Epithelial cell of esophagus (primary cell): ENCODE results near the gene RUNX3.
"Not testable (repeated sequence)": the region's sequence is repeated elsewhere in the genome, so short reads cannot be mapped to it uniquely, and the experiment has no call there.

ENCODE experiments used
- DNase-seq: peaks from one replicate; pipeline ENCODE4 v3.0.0; 2010; ENCODE audit warnings: low read depth
- H3K4me3 ChIP-seq: 2 replicates; pipeline ENCODE4 v1.5.1; 2011; ENCODE audit warnings: mild to moderate bottlenecking, low read length, control low read depth
- CTCF ChIP-seq: IDR thresholded peaks from 2 replicates; pipeline ENCODE4 v1.5.1; 2011; ENCODE audit warnings: low read depth, mild to moderate bottlenecking, low read length, control low read depth, inconsistent platforms; ENCODE audit not compliant: insufficient read depth; ENCODE audit errors: missing control alignments

RUNX3 gene

GRCh38 chr1:24910751-24911650 lies 19.1 kb downstream of the RUNX3 start:
- DNase-seq: no peak
- TF ChIP-seq CTCF: no peak
- no peak overlapping the region for H3K4me3 ChIP-seq

- H3K4me3 ChIP-seq: no peak overlapping the region
- DNase-seq: no peak
- TF ChIP-seq CTCF: no peak
Observed at GRCh38 chr1:24910210-24910609, 19.9 kb downstream of the RUNX3 start.

GRCh38 chr1:24909388-24909898 lies 20.6 kb downstream of the RUNX3 start:
- peak; percentile 49 for TF ChIP-seq CTCF
- peak; percentile 30 for DNase-seq

GRCh38 chr1:24908591-24909259 lies 21.4 kb downstream of the RUNX3 start:
- no peak for DNase-seq
- no peak for TF ChIP-seq CTCF
- H3K4me3 ChIP-seq: no peak overlapping the region

More at GRCh38 chr1:24909388-24909898, 20.6 kb downstream of the RUNX3 start:
- H3K4me3 ChIP-seq: no peak overlapping the region

GRCh38 chr1:24907587-24908294 lies 22.3 kb downstream of the RUNX3 start:
- DNase-seq, H3K4me3 ChIP-seq: not testable (repeated sequence)

- no peak for TF ChIP-seq CTCF
- DNase-seq: no peak
- no peak overlapping the region for H3K4me3 ChIP-seq
Observed at GRCh38 chr1:24906760-24907490, 23.2 kb downstream of the RUNX3 start.
